HG03025 (cell line): ENCODE results near the gene KRTAP26-1.

ENCODE experiments used
- ATAC-seq: cut with Tn5 transposase; IDR thresholded peaks from one replicate; pipeline ENCODE4 v1.9.1; 2021; ENCODE audit warnings: mild to moderate bottlenecking, moderate library complexity; ENCODE audit not compliant: unreplicated experiment, low FRiP score

KRTAP26-1 gene

GRCh38 chr21:30320215-30320614 lies at the start of gene KRTAP26-1:
Gene KRTAP26-1 (minus strand): TSS chr21:30320315. CDS start chr21:30320035, 280 bp downstream.
- no peak for ATAC-seq

- no peak for ATAC-seq
Observed at GRCh38 chr21:30355906-30356305, 35.8 kb upstream of the KRTAP26-1 start.

GRCh38 chr21:30354308-30355005 lies 34.3 kb upstream of the KRTAP26-1 start:
- ATAC-seq, result no peak

- ATAC-seq, result no peak
Observed at GRCh38 chr21:30351534-30351933, 31.4 kb upstream of the KRTAP26-1 start.

- no peak for ATAC-seq
Observed at GRCh38 chr21:30349572-30349971, 29.5 kb upstream of the KRTAP26-1 start.

GRCh38 chr21:30348506-30348905 lies 28.4 kb upstream of the KRTAP26-1 start, which contains the start of gene KRTAP23-1:
Gene KRTAP23-1 (minus strand): TSS chr21:30348606. CDS start chr21:30348606, 0 bp downstream.
- no peak for ATAC-seq

- no peak for ATAC-seq
Observed at GRCh38 chr21:30345014-30345413, 24.9 kb upstream of the KRTAP26-1 start.

- ATAC-seq, result no peak
Observed at GRCh38 chr21:30340714-30341573, 20.8 kb upstream of the KRTAP26-1 start.

GRCh38 chr21:30338717-30339116 lies 18.6 kb upstream of the KRTAP26-1 start:
- no peak for ATAC-seq

GRCh38 chr21:30337772-30338171 lies 17.7 kb upstream of the KRTAP26-1 start:
- ATAC-seq, result no peak

- ATAC-seq, result no peak
Observed at GRCh38 chr21:30337276-30337744, 17.2 kb upstream of the KRTAP26-1 start, which contains the start of gene KRTAP27-1. Gene KRTAP27-1 (minus strand): TSS chr21:30337694. CDS start chr21:30337668, 26 bp downstream.

GRCh38 chr21:30336596-30336995 lies 16.5 kb upstream of the KRTAP26-1 start:
- no peak for ATAC-seq

- no peak for ATAC-seq
Observed at GRCh38 chr21:30333736-30334135, 13.6 kb upstream of the KRTAP26-1 start.

- ATAC-seq, result no peak
Observed at GRCh38 chr21:30332681-30333080, 12.6 kb upstream of the KRTAP26-1 start.

GRCh38 chr21:30329203-30329875 lies 9.2 kb upstream of the KRTAP26-1 start:
- ATAC-seq, result no peak

GRCh38 chr21:30326390-30326789 lies 6.3 kb upstream of the KRTAP26-1 start:
- no peak for ATAC-seq

- ATAC-seq, result no peak
Observed at GRCh38 chr21:30315701-30316100, 4.4 kb downstream of the KRTAP26-1 start.

- ATAC-seq, result no peak
Observed at GRCh38 chr21:30306884-30307283, 13.2 kb downstream of the KRTAP26-1 start.

GRCh38 chr21:30305136-30305535 lies 15.0 kb downstream of the KRTAP26-1 start:
- no peak for ATAC-seq

GRCh38 chr21:30289215-30289614 lies 30.9 kb downstream of the KRTAP26-1 start, which contains the start of gene KRTAP25-1:
Gene KRTAP25-1 (minus strand): TSS chr21:30289514. CDS start chr21:30289490, 24 bp downstream.
- no peak for ATAC-seq

GRCh38 chr21:30282850-30283249 lies 37.3 kb downstream of the KRTAP26-1 start, which contains the start of gene KRTAP24-1:
Gene KRTAP24-1 (minus strand): TSS chr21:30282950. CDS start chr21:30282932, 18 bp downstream.
- no peak for ATAC-seq
